Activated T-cell treated with anti-CD3 and anti-CD28 coated beads, Interleukin-2, amount 50 U/mL, for 1 hour (primary cell): ENCODE measurements around the gene LMF2.

Experiments
- DNase-seq: peaks from one replicate; pipeline ENCODE4 v3.0.0-alpha.2; 2020

Gene LMF2

GRCh38 chr22:50481045-50481439, 26.5 kb downstream of the LMF2 start:
- no peak for DNase-seq

- no peak for DNase-seq
Measured at GRCh38 chr22:50479721-50480120, 27.8 kb downstream of the LMF2 start.

GRCh38 chr22:50477923-50478322, 29.6 kb downstream of the LMF2 start:
- no peak for DNase-seq

DNA sequence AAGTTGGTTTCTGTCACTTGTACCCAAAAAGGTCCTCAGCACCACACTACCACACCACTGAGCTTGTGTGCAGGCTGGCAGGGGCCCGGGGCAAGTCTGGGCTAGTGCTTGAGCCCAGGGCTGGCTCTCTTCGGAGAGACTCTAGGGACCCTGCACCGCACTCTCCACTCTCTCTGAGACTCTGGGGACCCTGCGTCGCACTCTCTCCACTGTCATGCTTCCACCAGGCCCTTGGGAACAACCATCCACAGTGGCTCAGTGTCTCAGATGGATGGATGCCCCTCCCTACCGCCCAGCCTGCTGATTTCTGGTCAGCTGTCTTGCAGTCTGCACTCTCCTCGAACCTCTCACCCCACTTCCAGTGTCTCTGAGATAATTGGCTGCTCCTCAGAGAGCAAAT, 30.6 kb downstream of the LMF2 start:
- DNase-seq, result no peak

DNA sequence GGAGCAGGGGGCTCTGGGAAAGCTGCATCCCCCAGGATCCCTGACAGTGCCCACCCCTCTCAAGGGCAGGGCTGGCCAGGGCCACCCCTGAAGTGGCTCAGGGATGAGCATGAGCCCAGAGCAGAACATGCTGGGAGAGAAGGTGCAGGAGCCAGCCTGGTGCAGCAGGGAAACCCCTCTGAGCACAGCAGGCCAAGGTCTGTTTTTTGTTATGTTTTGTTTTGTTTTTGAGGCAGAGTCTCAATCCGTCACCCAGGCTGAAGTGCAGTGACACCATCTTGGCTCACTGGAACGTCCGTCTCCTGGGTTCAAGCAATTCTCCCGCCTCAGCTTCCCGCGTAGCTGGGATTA, 31.9 kb downstream of the LMF2 start:
- DNase-seq, result no peak

DNA sequence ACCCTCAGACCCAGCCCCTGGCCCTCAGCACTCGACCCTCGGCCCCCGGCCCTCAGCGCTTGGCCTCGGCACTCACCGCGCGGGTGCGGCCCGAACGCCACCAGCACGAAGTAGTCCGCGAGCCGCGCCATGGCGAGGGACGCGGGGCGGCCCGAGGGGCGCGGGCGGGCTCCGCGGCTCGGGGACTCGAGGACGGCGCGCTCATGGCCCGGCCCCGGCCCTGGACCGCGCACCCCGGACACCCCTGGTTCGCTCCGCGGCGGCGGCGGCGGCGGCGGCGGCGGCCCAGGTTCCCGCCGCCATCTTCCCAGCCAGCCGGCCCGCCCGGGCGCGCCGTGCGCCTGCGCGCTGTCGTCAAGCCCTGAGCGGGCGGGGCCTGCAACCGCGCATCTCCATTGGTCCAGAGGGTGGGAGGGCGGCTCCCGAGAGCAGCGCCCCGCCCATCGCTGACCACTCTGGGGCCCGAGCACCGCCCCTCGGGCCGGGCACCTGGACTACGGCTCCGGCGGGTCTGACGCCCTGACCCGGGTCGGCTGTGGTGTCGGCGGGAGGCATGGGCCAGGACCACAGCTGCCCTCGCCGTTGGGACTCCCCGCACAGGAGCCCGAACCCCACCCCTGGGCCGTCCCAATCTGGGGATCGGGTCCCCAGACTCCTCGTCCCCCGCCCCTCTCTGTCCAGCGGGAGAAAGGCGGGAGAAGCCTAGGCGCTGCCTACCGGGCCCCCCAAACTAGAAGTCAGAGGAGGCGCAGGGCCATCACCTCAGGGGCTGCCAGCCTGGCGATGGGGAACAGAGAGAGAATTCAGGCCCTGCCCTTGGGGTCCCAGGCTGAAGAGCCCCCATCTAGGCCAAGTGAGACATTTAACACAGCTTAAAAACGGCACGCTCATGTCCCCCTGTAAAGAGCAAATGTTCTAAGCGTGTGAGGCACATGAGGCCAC, 32.5 kb downstream of the LMF2 start, which contains the start of gene SBF1:
Gene SBF1 (minus strand): TSS at position 326 of the 942 bp plus-strand sequence. CDS start 195 bp downstream, at position 131.
- DNase-seq, result peak; percentile 90

DNA sequence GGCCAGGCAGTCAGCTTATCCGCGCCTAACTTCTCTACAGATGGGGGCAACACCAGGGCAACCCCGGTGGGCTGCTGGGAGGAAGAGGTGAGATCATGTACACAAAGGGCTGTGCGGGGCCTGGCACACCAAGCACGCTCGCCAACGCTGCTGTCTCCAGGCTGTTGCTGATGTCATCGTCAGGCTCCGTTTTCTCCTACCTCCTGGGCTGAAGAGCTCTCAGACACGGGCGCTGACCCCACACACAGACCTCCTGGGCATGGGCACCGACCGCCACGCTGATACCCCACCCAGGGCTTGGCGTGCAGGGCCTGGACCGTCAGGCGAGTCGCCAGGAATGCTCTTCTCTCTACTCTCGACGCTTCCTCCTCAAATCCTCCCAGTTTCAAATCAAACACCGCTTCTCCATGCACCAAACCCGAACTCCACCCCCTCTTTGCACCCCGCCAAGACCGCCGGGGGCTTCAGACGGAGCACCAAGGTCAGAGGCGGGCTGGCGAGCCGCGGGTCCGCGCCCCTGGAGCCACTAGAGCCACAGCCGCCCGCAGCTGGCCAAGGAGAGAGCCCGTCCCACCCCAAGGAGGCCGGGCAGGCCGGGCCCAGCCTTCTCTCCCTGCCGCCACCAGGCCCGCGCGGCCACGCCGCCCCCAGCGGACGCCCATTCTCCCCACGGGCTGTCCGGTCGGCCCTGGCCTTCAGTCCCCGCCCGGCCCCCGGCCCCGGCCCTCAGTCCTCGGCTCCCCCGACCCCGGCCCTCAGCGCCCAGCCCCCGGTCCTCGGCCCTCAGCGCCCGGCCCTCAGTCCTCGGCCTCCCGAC, 33.4 kb downstream of the LMF2 start:
- DNase-seq, result no peak

GRCh38 chr22:50473088-50473487, 34.4 kb downstream of the LMF2 start:
- peak; percentile 61 for DNase-seq

DNA sequence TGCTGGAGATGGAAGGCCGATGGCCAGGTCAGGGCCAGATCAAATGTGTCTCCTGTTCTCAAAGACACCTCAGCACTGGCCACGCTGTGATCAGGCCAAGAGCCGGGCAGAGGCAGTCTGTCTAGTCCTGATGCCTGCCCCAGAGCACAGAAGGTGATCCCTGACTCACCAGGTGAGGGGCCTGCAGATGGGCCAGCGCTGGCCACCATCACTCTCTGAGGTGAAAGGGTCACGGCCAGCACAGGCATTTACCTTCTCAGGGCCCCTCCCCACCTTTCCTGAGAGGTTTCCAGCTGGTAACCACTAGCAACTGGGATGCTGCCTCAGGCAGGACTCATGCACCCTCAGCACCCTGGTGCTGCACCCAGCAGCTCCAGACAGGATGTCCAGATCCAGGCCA, 35.5 kb downstream of the LMF2 start:
- DNase-seq, result no peak

DNA sequence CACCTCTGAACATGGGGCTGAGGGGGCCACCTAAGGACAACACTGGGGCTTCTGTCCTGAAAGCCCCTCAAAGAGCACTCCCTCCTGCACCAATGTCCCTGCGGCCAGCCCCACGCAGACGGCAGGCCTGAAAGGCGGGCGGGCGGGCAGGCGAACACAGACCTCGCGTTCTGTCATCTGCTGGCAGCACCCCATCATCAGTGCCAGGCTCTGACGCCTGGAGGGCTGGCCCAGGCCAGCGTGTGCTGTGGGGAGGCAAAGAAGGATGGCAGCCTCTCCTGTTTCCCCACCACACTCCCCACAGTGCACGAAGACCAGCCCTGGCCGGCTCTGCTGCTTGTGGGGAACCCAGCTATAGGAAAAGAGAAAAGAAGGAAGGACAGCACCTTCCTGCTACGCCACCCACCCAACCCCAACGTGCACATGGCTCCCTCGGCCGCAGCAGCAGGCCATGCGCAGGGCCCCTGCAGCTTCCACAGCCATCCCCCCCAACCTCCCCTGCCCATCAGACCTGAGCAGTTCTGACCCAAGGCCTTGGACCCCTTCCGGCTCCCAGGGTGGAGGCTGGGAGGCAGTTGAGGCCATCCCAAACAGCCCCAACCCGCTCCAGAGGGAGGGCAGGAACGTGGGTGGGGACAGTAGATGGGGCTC, 36.2 kb downstream of the LMF2 start:
- DNase-seq, result no peak

DNA sequence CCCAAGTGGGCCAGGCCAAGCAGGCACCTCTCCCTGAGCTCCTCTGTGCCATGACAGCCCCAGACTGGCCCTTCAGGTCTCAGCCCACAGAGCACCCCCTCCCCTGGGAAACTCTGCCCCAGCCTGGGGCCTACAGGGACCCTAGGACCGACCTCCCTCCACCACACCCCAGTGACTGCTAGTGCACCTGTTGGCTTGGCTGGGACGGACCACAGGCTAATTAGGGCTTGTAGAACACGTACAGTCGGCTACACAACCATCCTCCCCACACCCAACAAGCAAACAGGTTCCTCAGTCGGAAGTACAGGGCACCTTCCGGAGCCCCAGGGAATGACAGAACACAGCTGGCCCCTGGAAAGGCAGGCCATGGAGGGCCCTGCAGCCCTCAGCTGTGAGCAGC, 37.0 kb downstream of the LMF2 start:
- no peak for DNase-seq

DNA sequence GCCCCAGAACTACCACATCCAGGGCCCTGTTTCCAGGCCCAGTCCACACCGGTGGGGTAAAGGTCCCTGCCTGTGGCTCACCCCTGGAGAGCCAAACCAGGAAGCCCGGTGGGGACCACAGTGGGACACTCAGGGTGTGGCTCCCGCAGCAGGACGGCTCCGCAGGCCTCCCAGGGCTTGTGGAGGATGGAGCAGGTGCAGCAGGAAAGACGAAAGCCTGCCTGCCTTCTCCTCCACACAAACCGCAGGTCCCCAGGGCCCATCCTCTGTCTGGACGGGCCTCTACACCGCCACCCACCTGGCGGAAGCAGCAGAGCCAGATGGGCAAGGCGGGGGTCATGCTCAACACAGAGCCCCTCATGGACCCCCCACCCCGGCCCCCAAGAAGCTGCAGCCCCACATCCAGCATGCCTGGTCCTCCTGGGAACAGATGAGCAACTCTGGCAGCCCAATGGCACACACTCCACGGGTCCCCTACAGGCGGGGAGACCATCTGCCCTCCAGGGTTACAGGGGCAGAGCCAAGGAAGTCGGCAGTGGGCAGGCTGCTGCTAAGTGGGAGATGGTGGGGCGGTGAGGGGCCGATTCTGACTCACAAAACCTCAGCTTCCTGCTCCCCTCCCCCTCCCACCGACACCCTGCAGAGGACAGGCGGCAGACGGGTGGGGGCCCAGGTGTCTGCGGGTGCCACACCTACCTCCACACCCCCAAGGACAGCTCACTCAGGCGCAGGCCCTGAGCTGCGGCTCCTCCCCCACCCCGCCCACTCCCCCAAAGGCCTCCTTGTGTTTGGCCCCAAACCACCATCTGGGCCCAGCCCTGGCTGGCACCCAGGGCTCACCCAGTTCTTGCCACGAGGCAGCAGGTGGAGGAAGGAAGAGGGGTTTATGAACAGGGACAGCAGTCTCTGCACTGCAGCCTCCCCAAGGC, 37.9 kb downstream of the LMF2 start:
- peak; percentile 93 for DNase-seq

DNA sequence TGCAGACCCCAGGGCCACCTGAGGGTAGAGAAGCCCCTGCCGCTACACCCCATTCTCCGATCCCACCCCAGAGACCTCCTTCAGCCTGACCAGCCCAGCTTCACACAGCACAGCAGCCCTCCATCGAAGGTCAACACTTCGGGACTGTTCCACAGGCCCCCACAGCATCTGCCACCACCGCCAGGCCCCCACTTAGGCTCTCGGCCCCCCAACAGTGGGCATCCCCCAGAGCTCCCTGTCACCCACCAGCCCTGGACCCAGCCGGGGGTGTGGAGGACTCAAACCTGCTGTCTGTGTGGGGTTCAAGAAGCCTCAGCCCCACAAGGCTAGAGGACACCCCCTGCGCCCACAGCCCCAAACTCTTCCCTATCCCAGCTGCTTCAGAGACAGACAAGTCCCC, 38.9 kb downstream of the LMF2 start:
- DNase-seq, result no peak

GRCh38 chr22:50467773-50468440, 39.6 kb downstream of the LMF2 start:
- DNase-seq, result no peak

DNA sequence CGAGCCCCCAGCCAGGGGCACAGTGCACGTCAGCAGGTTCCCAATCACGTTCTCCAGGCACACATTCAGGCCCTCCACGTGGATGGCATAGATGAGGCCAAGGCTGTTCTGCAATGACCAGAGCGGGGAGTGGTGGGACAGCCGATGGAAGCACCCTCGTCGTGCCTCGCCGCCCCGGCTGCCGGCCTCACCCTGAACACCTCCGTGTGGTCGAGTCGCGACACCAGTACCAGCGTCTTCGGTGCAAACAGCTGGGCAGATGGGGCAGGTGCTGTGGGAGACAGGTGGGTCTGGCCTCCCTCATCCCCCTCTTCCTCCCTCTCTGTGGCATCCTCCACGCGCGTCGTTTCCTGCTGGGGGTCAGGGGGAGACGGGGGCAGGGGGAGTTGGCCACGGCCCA, 40.2 kb downstream of the LMF2 start:
- no peak for DNase-seq

DNA sequence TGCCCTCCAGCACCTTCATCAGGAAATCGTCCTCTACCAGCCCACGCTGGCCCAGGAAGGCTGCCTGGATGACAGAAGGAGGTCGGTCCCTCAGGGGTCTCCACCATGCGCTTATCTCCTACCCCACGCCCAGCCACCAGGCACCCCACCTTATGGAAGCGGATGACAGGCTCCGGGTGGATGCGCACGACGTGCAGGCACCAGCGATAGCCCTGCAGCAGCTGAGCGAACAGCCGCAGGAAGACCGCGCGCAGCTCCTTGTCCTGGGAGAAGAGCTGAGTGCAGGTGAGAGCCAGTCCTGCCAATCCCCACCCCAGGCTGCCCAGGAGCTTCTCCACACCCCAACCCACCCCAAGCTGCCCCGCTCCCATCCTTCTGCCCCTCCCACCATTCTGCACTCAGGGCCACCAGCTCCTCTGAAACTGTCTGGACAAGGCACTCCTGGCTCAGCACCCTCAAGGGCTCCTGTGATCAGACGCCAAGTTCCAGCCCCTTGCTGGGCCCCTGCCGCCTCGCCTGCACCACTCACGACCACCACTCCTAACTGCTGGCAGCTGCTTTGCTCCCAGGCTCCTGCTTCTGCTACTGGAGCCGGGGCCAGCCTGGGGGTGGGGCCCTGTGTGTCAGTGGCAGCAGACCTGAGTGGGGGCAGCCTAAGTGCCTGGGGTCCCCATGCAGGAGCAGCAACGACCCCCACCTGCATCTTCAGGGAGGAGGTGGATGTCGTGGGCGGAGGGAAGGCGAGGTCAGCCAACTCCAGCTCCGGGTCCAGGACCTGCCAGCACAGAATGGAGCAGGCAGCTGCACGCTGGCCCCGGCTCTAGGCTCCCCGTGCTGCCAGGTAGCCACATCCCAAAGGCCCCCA, 42.2 kb downstream of the LMF2 start:
- DNase-seq, result no peak

- DNase-seq, result no peak
Measured at GRCh38 chr22:50464451-50464850, 43.1 kb downstream of the LMF2 start.

GRCh38 chr22:50463188-50463900, 44.2 kb downstream of the LMF2 start:
- DNase-seq, result no peak

GRCh38 chr22:50461979-50462540, 45.4 kb downstream of the LMF2 start:
- no peak for DNase-seq

- no peak for DNase-seq
Measured at GRCh38 chr22:50461536-50461935, 46.0 kb downstream of the LMF2 start.
